ENCODE measurements around the gene SLC6A1.

SLC6A1 gene

DNA sequence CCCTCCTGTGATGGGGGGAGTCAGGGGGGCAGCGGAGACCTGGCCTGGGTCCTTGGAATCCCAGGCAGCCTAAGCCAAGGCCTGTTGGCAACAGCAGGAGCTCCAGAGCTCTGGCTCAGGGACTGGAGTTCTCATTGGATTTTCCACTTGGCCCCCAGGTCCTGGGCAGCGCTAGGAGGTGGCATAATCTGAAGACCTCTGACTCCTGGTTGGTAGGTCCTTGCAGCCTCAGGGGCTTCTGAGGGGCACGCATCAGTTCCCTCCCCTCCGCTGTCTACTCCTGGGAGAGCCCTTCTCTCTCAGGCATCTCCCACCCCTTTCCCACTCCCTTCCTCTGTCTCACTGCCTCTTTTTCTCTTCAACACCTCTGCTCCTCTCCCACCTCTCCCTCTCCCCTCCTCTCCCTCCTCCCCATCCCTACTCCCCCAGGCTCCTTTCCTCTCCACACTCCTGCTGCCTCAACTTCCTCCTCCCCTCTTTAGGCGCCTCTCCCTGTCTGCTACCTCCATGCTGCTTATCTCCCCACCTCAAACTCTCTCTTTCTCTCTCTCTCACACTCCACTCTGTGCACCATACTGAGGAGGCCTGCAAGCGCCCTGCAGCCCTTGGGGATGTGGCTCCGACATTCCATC lies 41.1 kb upstream of the SLC6A1 start:
- H3K4me3 ChIP-seq (ENCODE audit: insufficient read length, low read depth): no peak overlapping the region
- peak overlapping the region; percentile 18 for H3K9ac ChIP-seq (ENCODE audit: insufficient read length, low read depth)
- H3K4me1 ChIP-seq (ENCODE audit: insufficient read depth, insufficient read length): peaks cover 2% of the 10 kb centered on the region
- no peak for TF ChIP-seq YY1 (IDR thresholded peaks at IDR 0.05; ENCODE audit: insufficient read depth, insufficient read length)
- TF ChIP-seq ZNF274 (IDR thresholded peaks at IDR 0.05; ENCODE audit: low read depth, low read length): no peak
- no peak for TF ChIP-seq SUZ12 (IDR thresholded peaks at IDR 0.05; ENCODE audit: extremely low read depth, insufficient read depth, insufficient read length)
- no peaks in the 10 kb centered on the region for H3K36me3 ChIP-seq (ENCODE audit: insufficient read depth, insufficient read length, low read length)
- H3K27me3 ChIP-seq (ENCODE audit: insufficient read depth, insufficient read length): no peaks in the 10 kb centered on the region
- no peak for DNase-seq (ENCODE audit: low read depth, low spot score)
- no peaks in the 10 kb centered on the region for H3K9me3 ChIP-seq (ENCODE audit: insufficient read depth, low read length)

DNA sequence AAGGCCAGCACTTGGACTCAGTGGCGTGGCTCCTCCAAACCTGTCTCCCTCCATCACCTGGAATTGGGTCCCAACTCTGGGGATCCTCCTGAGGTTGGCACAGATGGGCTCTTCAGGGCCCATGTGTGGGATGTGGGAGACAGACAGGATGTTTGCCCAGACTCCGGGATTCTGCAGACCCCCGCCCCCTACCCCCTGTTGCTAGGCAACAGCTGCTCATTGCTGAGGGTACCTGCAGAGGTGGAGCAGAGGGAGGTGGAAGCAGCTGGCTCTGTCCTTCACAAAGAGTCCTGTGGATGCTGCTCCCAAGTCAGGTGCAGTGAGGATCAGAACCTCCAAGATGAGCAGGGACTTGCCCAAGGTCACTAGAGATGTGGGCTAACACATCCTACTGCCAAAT lies 40.0 kb upstream of the SLC6A1 start:
- peaks cover 2% of the 10 kb centered on the region for H3K4me1 ChIP-seq (ENCODE audit: insufficient read depth, insufficient read length)
- no peak overlapping the region for H3K4me3 ChIP-seq (ENCODE audit: insufficient read length, low read depth)
- TF ChIP-seq YY1 (IDR thresholded peaks at IDR 0.05; ENCODE audit: insufficient read depth, insufficient read length) (no peak), SUZ12 (IDR thresholded peaks at IDR 0.05; ENCODE audit: extremely low read depth, insufficient read depth, insufficient read length) (no peak), ZNF274 (IDR thresholded peaks at IDR 0.05; ENCODE audit: low read depth, low read length) (no peak)
- DNase-seq (ENCODE audit: low read depth, low spot score): no peak
- H3K9ac ChIP-seq (ENCODE audit: insufficient read length, low read depth): no peak overlapping the region
- no peaks in the 10 kb centered on the region for H3K27me3 ChIP-seq (ENCODE audit: insufficient read depth, insufficient read length)
- H3K9me3 ChIP-seq (ENCODE audit: insufficient read depth, low read length): no peaks in the 10 kb centered on the region
- H3K36me3 ChIP-seq (ENCODE audit: insufficient read depth, insufficient read length, low read length): no peaks in the 10 kb centered on the region

DNA sequence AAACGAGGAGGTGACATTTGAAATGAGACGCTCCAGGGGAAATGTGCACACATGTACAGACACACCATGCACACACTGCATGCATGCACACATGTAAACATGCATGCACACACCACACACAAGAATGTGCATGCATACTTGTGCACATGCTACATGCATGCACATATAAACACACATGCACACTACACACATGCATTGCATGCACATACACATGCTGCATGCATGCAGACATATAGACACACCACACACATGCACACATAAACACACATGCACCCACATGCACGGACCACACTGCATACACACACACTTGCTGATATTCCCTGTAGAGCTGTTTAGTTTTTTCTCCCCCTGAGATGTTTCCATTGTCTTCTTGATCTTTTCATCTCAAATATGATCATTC lies 37.8 kb upstream of the SLC6A1 start:
- Histone ChIP-seq H3K9ac (ENCODE audit: insufficient read length, low read depth) (no peak overlapping the region), H3K4me1 (ENCODE audit: insufficient read depth, insufficient read length) (peaks cover 2% of the 10 kb centered on the region), H3K27me3 (ENCODE audit: insufficient read depth, insufficient read length) (peaks cover 2% of the 10 kb centered on the region), H3K9me3 (ENCODE audit: insufficient read depth, low read length) (no peaks in the 10 kb centered on the region), H3K36me3 (ENCODE audit: insufficient read depth, insufficient read length, low read length) (no peaks in the 10 kb centered on the region), H3K4me3 (ENCODE audit: insufficient read length, low read depth) (no peak overlapping the region)
- DNase-seq (ENCODE audit: low read depth, low spot score): no peak
- TF ChIP-seq YY1 (IDR thresholded peaks at IDR 0.05; ENCODE audit: insufficient read depth, insufficient read length) (no peak), SUZ12 (IDR thresholded peaks at IDR 0.05; ENCODE audit: extremely low read depth, insufficient read depth, insufficient read length) (no peak), ZNF274 (IDR thresholded peaks at IDR 0.05; ENCODE audit: low read depth, low read length) (no peak)

DNA sequence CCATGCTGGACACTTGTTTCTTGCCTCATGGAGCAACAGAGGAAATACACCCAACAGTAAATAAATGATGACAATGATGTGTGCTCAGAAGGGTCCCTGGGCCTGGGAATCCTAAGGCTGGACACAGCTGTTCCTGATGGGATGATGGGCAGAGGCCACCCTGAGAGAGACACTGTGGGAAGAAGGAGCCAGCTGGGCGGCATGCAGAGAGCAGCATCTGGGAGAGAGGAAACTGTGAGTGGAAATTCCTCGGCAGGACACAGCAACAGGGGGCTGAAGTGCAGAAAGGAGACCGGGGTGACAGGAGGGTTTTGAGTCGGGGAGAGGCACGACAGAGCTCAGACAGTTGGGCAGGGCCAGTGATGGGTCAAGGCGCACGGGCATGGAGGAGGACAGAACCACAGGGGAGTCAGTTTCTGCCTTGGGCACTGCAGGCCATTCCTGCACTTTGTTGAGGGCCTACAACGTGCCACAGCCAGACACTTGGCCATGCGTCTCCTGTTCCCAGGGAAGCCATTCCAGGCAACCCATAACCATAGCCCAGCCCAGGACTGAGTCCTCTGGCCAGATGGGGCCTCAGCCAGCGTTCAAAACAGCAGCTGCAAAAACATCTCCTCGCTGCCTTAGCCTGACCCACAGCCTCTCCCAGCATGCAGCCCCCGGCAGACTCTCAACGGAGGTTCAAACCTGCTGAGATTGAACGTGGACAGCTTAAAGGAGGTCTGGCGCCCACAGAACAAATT lies 36.7 kb upstream of the SLC6A1 start:
- no peak overlapping the region for H3K9ac ChIP-seq (ENCODE audit: insufficient read length, low read depth)
- peaks cover 2% of the 10 kb centered on the region for H3K4me1 ChIP-seq (ENCODE audit: insufficient read depth, insufficient read length)
- DNase-seq (ENCODE audit: low read depth, low spot score): no peak
- H3K27me3 ChIP-seq (ENCODE audit: insufficient read depth, insufficient read length): peaks cover 2% of the 10 kb centered on the region
- no peak overlapping the region for H3K4me3 ChIP-seq (ENCODE audit: insufficient read length, low read depth)
- TF ChIP-seq SUZ12 (IDR thresholded peaks at IDR 0.05; ENCODE audit: extremely low read depth, insufficient read depth, insufficient read length) (no peak), YY1 (IDR thresholded peaks at IDR 0.05; ENCODE audit: insufficient read depth, insufficient read length) (no peak), ZNF274 (IDR thresholded peaks at IDR 0.05; ENCODE audit: low read depth, low read length) (no peak)
- H3K36me3 ChIP-seq (ENCODE audit: insufficient read depth, insufficient read length, low read length): no peaks in the 10 kb centered on the region
- H3K9me3 ChIP-seq (ENCODE audit: insufficient read depth, low read length): no peaks in the 10 kb centered on the region

DNA sequence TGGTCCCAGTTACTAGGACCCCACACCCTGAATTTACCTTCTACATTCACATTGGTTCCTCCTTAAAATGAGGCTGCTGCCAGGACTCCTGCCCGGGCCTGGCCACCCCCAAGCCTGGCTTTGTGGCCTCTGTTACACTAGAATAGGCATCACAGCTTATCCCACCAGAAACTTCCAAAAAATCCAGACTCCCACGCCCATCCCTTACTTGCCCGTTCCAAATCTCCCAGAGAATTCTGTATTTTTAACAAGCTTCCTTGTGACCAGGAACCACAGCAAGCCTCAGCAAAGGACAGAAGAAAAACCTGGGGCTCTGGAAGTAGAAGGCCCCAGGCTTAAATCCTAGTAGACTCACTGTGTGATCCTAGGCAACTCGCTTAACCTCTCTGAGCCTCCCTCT lies 36.0 kb upstream of the SLC6A1 start:
- DNase-seq (ENCODE audit: low read depth, low spot score): no peak
- Histone ChIP-seq H3K4me1 (ENCODE audit: insufficient read depth, insufficient read length) (peaks cover 2% of the 10 kb centered on the region), H3K4me3 (ENCODE audit: insufficient read length, low read depth) (no peak overlapping the region), H3K9ac (ENCODE audit: insufficient read length, low read depth) (no peak overlapping the region), H3K9me3 (ENCODE audit: insufficient read depth, low read length) (no peaks in the 10 kb centered on the region), H3K27me3 (ENCODE audit: insufficient read depth, insufficient read length) (peaks cover 2% of the 10 kb centered on the region), H3K36me3 (ENCODE audit: insufficient read depth, insufficient read length, low read length) (no peaks in the 10 kb centered on the region)
- TF ChIP-seq ZNF274 (IDR thresholded peaks at IDR 0.05; ENCODE audit: low read depth, low read length) (no peak), SUZ12 (IDR thresholded peaks at IDR 0.05; ENCODE audit: extremely low read depth, insufficient read depth, insufficient read length) (no peak), YY1 (IDR thresholded peaks at IDR 0.05; ENCODE audit: insufficient read depth, insufficient read length) (no peak)

DNA sequence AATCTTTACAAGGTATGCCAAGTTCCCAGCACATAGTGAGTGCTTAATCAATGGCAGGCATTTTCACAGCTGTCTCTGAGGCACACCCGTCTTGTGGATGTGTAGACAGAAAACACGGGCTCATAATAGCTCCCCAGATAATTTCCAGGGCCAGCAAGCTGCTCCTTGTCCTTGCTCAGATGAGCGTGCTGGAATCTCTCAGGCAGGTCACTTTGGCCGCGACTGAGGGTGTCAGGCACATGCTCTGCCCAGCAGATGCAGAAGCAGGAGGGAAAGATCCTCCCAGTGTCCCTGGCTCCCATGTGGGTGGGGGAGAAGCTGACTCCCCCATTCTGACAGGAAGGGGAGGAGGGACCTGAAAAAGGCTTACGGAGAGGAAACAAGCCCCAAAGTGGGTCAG lies 35.6 kb upstream of the SLC6A1 start:
- H3K4me1 ChIP-seq (ENCODE audit: insufficient read depth, insufficient read length): peaks cover 2% of the 10 kb centered on the region
- DNase-seq (ENCODE audit: low read depth, low spot score): no peak
- peaks cover 2% of the 10 kb centered on the region for H3K27me3 ChIP-seq (ENCODE audit: insufficient read depth, insufficient read length)
- TF ChIP-seq SUZ12 (IDR thresholded peaks at IDR 0.05; ENCODE audit: extremely low read depth, insufficient read depth, insufficient read length) (no peak), YY1 (IDR thresholded peaks at IDR 0.05; ENCODE audit: insufficient read depth, insufficient read length) (no peak), ZNF274 (IDR thresholded peaks at IDR 0.05; ENCODE audit: low read depth, low read length) (no peak)
- no peak overlapping the region for H3K4me3 ChIP-seq (ENCODE audit: insufficient read length, low read depth)
- H3K9ac ChIP-seq (ENCODE audit: insufficient read length, low read depth): no peak overlapping the region
- no peaks in the 10 kb centered on the region for H3K36me3 ChIP-seq (ENCODE audit: insufficient read depth, insufficient read length, low read length)
- H3K9me3 ChIP-seq (ENCODE audit: insufficient read depth, low read length): no peaks in the 10 kb centered on the region

DNA sequence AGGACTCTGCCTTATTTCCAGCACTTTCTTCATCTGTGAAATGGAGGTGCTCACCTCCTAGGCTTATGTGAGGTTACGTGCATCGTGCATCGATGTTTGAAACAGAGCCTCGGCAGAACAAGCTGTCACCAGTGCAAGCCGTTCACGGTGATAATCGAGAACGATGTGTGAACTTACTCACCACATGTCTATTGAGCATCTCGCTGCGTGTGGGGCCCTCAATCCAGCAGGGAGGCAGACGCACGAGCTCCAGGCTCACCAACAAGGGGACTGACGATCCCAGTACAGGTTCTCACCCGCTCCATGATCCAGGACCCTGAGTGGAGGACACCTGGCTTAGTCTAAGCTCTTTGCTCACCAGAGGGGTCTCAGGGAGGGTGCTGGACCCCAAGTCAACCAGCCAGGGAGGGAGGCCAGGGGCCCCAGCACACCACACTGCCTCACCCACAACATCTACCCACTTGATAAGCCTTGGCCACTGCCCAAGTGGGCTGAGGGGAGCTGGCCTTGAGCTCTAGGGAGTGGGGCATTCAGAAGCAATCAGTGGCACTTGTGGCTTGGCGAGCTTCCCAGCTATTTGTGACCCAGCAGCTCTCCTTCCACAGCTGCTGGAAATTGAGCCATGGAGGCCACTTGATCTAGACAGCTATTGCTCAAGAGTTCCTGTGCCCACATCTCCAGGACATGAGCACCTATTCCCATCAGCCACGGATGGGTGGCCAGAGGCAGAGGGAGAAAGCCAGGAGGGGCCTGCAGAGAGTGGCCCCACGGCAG lies 34.4 kb upstream of the SLC6A1 start:
- no peaks in the 10 kb centered on the region for H3K9me3 ChIP-seq (ENCODE audit: insufficient read depth, low read length)
- peaks cover 2% of the 10 kb centered on the region for H3K27me3 ChIP-seq (ENCODE audit: insufficient read depth, insufficient read length)
- no peak overlapping the region for H3K4me3 ChIP-seq (ENCODE audit: insufficient read length, low read depth)
- DNase-seq (ENCODE audit: low read depth, low spot score): no peak
- TF ChIP-seq YY1 (IDR thresholded peaks at IDR 0.05; ENCODE audit: insufficient read depth, insufficient read length) (no peak), ZNF274 (IDR thresholded peaks at IDR 0.05; ENCODE audit: low read depth, low read length) (no peak), SUZ12 (IDR thresholded peaks at IDR 0.05; ENCODE audit: extremely low read depth, insufficient read depth, insufficient read length) (no peak)
- no peak overlapping the region for H3K9ac ChIP-seq (ENCODE audit: insufficient read length, low read depth)
- H3K36me3 ChIP-seq (ENCODE audit: insufficient read depth, insufficient read length, low read length): no peaks in the 10 kb centered on the region
- peaks cover 2% of the 10 kb centered on the region for H3K4me1 ChIP-seq (ENCODE audit: insufficient read depth, insufficient read length)
